HCT116 (cell line): ENCODE data around the gene HCAR1. TPM values are rescaled to one million over a fixed set of nuclear protein-coding genes. Genes with fewer than 3 reads are reported as not detected.
"Not testable (repeated sequence)": the region's sequence is repeated elsewhere in the genome, so short reads cannot be mapped to it uniquely, and the experiment has no call there.

ENCODE experiments used
- ATAC-seq: fragments of 200-7000 bp; cut with Tn5 transposase; 2 replicates; pipeline ENCODE4 v1.9.1; 2020; ENCODE audit warnings: mild to moderate bottlenecking, moderate library complexity
- BruUV-seq: library from RNA; stranded (reverse); fragments of 400-500 nt; replicated peaks from 2 replicates; lab custom pipeline; 2021; lab: Mats Ljungman, UMichigan
- CTCF ChIA-PET: fragments of 300-600 bp; sonication (Branson Sonifier 250); formaldehyde crosslinking; loops from one replicate; lab custom pipeline; 2021; ENCODE audit warnings: antibody characterized with exemption; lab: Charles Lee
- POLR2A ChIA-PET: fragments of 300-600, 350-600 bp; sonication (Branson Sonifier 250); formaldehyde crosslinking; loops from one replicate; lab custom pipeline; 2021; ENCODE audit warnings: antibody characterized with exemption; lab: Charles Lee
- RAD21 ChIA-PET, 2 experiments: fragments of 300-600 bp; sonication (Branson Sonifier 250); formaldehyde crosslinking; loops; one replicate each; lab custom pipeline; 2023; ENCODE audit warnings: low total read pairs in 2 of 2; ENCODE audit not compliant: uncharacterized antibody in 2 of 2, unreplicated experiment in 2 of 2, low non-redundant PET in 1 of 2; lab: Charles Lee
- DNase-seq: peaks from one replicate; pipeline ENCODE4 v3.0.0-alpha.2; 2010; ENCODE audit warnings: low read depth, low spot score
- H2AFZ ChIP-seq: fragments of 200-600 bp; shearing (Covaris generic), sonication (generic); 2 replicates; pipeline ENCODE4 v1.6.1; 2017; ENCODE audit warnings: low read depth, mixed run types, mixed read lengths, antibody characterized with exemption, low read length; ENCODE audit not compliant: poor library complexity, severe bottlenecking
- H3K27ac ChIP-seq: 2 replicates; pipeline ENCODE4 v1.5.1; 2012; ENCODE audit warnings: low read depth, low read length
- H3K27me3 ChIP-seq: fragments of 200-600 bp; sonication (generic); 2 replicates; pipeline ENCODE4 v1.6.1; 2016; ENCODE audit warnings: mixed run types, low read length, mixed read lengths; ENCODE audit not compliant: insufficient read depth
- H3K36me3 ChIP-seq, 2 experiments: fragments of 200-500 bp in 1 of 2; fragments of 200-600 bp in 1 of 2; sonication (Bioruptor generic) in 1 of 2; sonication (generic) in 1 of 2; 2 replicates each; pipeline versions ENCODE4 v1.5.1 to v1.6.1; 2014 to 2016; ENCODE audit warnings: low read length in 2 of 2, inconsistent platforms in 1 of 2, mixed read lengths in 1 of 2, mixed run types in 1 of 2; ENCODE audit not compliant: insufficient read depth in 2 of 2, control insufficient read depth in 1 of 2
- H3K4me1 ChIP-seq, 2 experiments: fragments of 200-600 bp in 1 of 2; sonication (generic) in 1 of 2; 2 replicates each; pipeline versions ENCODE4 v1.5.1 to v1.6.1; 2012 to 2017; ENCODE audit warnings: low read length in 2 of 2, inconsistent platforms in 1 of 2, mild to moderate bottlenecking in 1 of 2, mixed read lengths in 1 of 2, mixed run types in 1 of 2, moderate library complexity in 1 of 2; ENCODE audit not compliant: insufficient read depth in 2 of 2, control insufficient read depth in 1 of 2
- H3K4me2 ChIP-seq: fragments of 200-600 bp; sonication (generic); 2 replicates; pipeline ENCODE4 v1.6.1; 2017; ENCODE audit warnings: mixed run types, low read length, mixed read lengths
- H3K4me3 ChIP-seq, 2 experiments: fragments of 200-600 bp in 1 of 2; sonication (generic) in 1 of 2; replicated peaks in 1 of 2; 2 replicates each; pipeline ENCODE4 v1.5.1; 2011 to 2016; ENCODE audit warnings: low read length in 2 of 2, control low read depth in 1 of 2, low read depth in 1 of 2, mild to moderate bottlenecking in 1 of 2, mixed read lengths in 1 of 2, mixed run types in 1 of 2
- H3K79me2 ChIP-seq: fragments of 200-600 bp; sonication (generic); 2 replicates; pipeline ENCODE4 v1.6.1; 2017; ENCODE audit warnings: mild to moderate bottlenecking, mixed run types, low read length, moderate library complexity, mixed read lengths; ENCODE audit not compliant: insufficient read depth
- H3K9ac ChIP-seq: fragments of 200-600 bp; sonication (generic); 2 replicates; pipeline ENCODE4 v1.6.1; 2016; ENCODE audit warnings: low read length, mixed read lengths
- H3K9me2 ChIP-seq: fragments of 200-600 bp; sonication (generic), shearing (Covaris generic); 2 replicates; pipeline ENCODE4 v1.6.1; 2017; ENCODE audit warnings: mixed run types, mild to moderate bottlenecking, moderate library complexity; ENCODE audit not compliant: insufficient read depth
- H3K9me3 ChIP-seq, 2 experiments: fragments of 200-500 bp in 1 of 2; fragments of 200-600 bp in 1 of 2; sonication (Bioruptor generic) in 1 of 2; sonication (generic) in 1 of 2; 2 replicates each; pipeline ENCODE4 v1.6.1; 2014 to 2017; ENCODE audit warnings: low read length in 2 of 2, mixed read lengths in 2 of 2, inconsistent platforms in 1 of 2, low read depth in 1 of 2, mild to moderate bottlenecking in 1 of 2, mixed run types in 1 of 2, moderate library complexity in 1 of 2; ENCODE audit not compliant: control insufficient read depth in 1 of 2, insufficient read depth in 1 of 2
- H4K20me1 ChIP-seq: fragments of 200-600 bp; sonication (generic), shearing (Covaris generic); 2 replicates; pipeline ENCODE4 v1.6.1; 2017; ENCODE audit warnings: mixed run types, mild to moderate bottlenecking, moderate library complexity; ENCODE audit not compliant: insufficient read depth
- intact Hi-C: fragments of 100-400 bp; cut with micrococcal nuclease; formaldehyde crosslinking; loops from 2 replicates; pipeline ENCODE4 v1.10.0; 2022
- total RNA-seq: library from RNA; stranded (reverse); gene quantifications from one replicate; pipeline ENCODE4 v1.2.1, GENCODE V29; 2021; ENCODE audit not compliant: unreplicated experiment

HCAR1 gene
- total RNA-seq, 1 experiment from 2014 or later = not detected

DNA sequence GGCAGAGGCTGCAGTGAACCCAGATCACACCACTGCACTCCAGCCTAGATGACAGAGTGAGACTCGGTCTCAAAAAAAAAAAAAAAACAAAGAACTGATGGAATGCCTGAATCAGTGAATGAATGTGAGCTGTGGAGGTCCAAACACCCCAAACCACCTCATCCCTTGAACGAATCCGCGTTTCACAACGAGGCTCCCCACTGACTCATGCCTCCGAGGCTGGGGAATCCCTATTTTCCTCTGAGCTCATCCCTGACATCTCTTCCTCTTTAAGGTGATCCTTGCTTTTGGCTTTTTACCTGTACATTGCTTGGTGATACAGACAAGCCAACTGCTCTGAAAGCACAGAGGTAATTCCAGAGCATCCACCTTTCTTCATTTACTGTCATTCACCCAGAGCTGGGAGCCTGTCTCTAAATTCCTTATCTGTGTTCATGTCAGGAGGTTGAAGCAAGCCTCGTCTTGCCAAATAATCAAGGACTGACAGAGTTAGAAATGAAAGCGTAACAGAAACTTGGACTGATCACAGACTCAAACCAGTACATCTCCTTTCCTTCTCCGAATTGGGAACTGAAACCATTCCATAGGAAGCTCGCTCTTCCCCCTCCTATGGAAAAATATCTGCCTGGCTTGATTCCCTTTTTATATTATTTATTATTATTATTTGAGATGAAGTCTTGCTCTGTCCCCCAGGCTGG, 17.0 kb downstream of the HCAR1 start:
- H3K4me3 ChIP-seq, H3K79me2 ChIP-seq, H3K9me2 ChIP-seq, intact Hi-C loops, ATAC-seq, H3K36me3 ChIP-seq, H3K9me3 ChIP-seq, BruUV-seq, H2AFZ ChIP-seq, H3K4me1 ChIP-seq, DNase-seq, H3K9ac ChIP-seq, RAD21 ChIA-PET, H3K27me3 ChIP-seq, H3K4me2 ChIP-seq, H4K20me1 ChIP-seq, CTCF ChIA-PET, POLR2A ChIA-PET, H3K27ac ChIP-seq: not testable (repeated sequence)

- H3K4me3 ChIP-seq, ATAC-seq, BruUV-seq, H3K27ac ChIP-seq, H3K36me3 ChIP-seq, H2AFZ ChIP-seq, RAD21 ChIA-PET, H3K9me3 ChIP-seq, H3K9me2 ChIP-seq, H3K4me2 ChIP-seq, H4K20me1 ChIP-seq, H3K4me1 ChIP-seq, H3K27me3 ChIP-seq, POLR2A ChIA-PET, intact Hi-C loops, H3K79me2 ChIP-seq, H3K9ac ChIP-seq, DNase-seq, CTCF ChIA-PET: not testable (repeated sequence)
Observed at GRCh38 chr12:122711266-122711665, 19.4 kb downstream of the HCAR1 start.

GRCh38 chr12:122710341-122710740, 20.3 kb downstream of the HCAR1 start:
- intact Hi-C loops, H4K20me1 ChIP-seq, H3K27me3 ChIP-seq, ATAC-seq, H3K9ac ChIP-seq, DNase-seq, BruUV-seq, H3K36me3 ChIP-seq, H3K4me1 ChIP-seq, H3K79me2 ChIP-seq, H3K9me3 ChIP-seq, H3K9me2 ChIP-seq, POLR2A ChIA-PET, H2AFZ ChIP-seq, CTCF ChIA-PET, H3K4me3 ChIP-seq, H3K27ac ChIP-seq, RAD21 ChIA-PET: not testable (repeated sequence)
- H3K4me2 ChIP-seq = 0 out of 2 replicates have a peak overlapping the region, but pooled peaks have one; percentile 9

DNA sequence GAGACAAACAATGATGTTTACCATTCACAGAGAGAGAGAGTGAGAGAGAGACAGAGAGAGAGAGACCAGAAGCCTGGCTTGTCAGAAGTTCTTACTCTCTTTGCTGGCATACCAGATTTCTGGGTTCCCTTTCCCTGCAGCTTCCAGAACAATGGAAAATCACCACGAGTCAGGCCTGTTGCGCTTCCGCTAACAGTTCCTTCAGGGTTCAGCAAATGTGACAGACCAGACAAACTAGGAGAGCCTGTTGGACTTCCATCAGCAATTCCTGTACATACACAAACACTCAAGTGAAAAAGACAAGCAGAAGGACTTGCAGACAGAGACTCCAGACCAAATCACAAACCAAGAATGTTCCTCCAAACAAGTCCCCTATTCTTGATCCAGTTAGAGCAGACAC, 21.4 kb downstream of the HCAR1 start:
- BruUV-seq, H3K9ac ChIP-seq, H3K36me3 ChIP-seq, H3K27ac ChIP-seq, POLR2A ChIA-PET, H3K27me3 ChIP-seq, H2AFZ ChIP-seq, H3K9me2 ChIP-seq, H3K79me2 ChIP-seq, DNase-seq, H3K4me2 ChIP-seq, ATAC-seq, RAD21 ChIA-PET, intact Hi-C loops, H3K9me3 ChIP-seq, H4K20me1 ChIP-seq, H3K4me3 ChIP-seq, CTCF ChIA-PET, H3K4me1 ChIP-seq: not testable (repeated sequence)
